ENCODE results near the gene STXBP1.

The STXBP1 gene

GRCh38 chr9:127640908-127641545 is 28.9 kb downstream of the STXBP1 start:
- no peaks in the 10 kb centered on the region for H3K79me2 ChIP-seq (ENCODE audit: control insufficient read depth, low read length)
- H3K4me3 ChIP-seq (ENCODE audit: low read length), result no peak overlapping the region
- H3K36me3 ChIP-seq (ENCODE audit: control insufficient read depth, low read length), result no peaks in the 10 kb centered on the region
- H4K20me1 ChIP-seq (ENCODE audit: control insufficient read depth, insufficient read depth, low read depth, low read length), result no peaks in the 10 kb centered on the region
- no peak overlapping the region for H3K27ac ChIP-seq (ENCODE audit: low read depth, low read length)
- no peak for TF ChIP-seq CTCF (IDR thresholded peaks at IDR 0.05; ENCODE audit: low read depth, low read length, poor library complexity, severe bottlenecking)
- no peak for TF ChIP-seq EZH2phosphoT487 (IDR thresholded peaks at IDR 0.05; ENCODE audit: borderline replicate concordance, low read length)
- no peaks in the 10 kb centered on the region for H3F3A ChIP-seq (ENCODE audit: control insufficient read depth, insufficient read depth)
- H3K4me1 ChIP-seq (ENCODE audit: control insufficient read depth, low read length), result no peaks in the 10 kb centered on the region
- H3K4me2 ChIP-seq (ENCODE audit: low read length), result no peak overlapping the region
- no peaks in the 10 kb centered on the region for H3K9me3 ChIP-seq (ENCODE audit: control insufficient read depth, insufficient read depth, low read length)
- H3K27me3 ChIP-seq (ENCODE audit: control insufficient read depth, low read length), result 0 out of 2 replicates have a peak, but pooled peaks cover 2% of the 10 kb centered on the region
- H3K9me2 ChIP-seq (replicated peaks; ENCODE audit: control insufficient read depth, low read length), result no peaks in the 10 kb centered on the region

GRCh38 chr9:127642082-127642740 is 30.1 kb downstream of the STXBP1 start:
- no peak for TF ChIP-seq CTCF (IDR thresholded peaks at IDR 0.05; ENCODE audit: low read depth, low read length, poor library complexity, severe bottlenecking)
- no peak for TF ChIP-seq EZH2phosphoT487 (IDR thresholded peaks at IDR 0.05; ENCODE audit: borderline replicate concordance, low read length)
- H3F3A ChIP-seq (ENCODE audit: control insufficient read depth, insufficient read depth), result no peaks in the 10 kb centered on the region
- no peaks in the 10 kb centered on the region for H3K9me2 ChIP-seq (replicated peaks; ENCODE audit: control insufficient read depth, low read length)
- no peaks in the 10 kb centered on the region for H3K36me3 ChIP-seq (ENCODE audit: control insufficient read depth, low read length)
- no peaks in the 10 kb centered on the region for H3K4me1 ChIP-seq (ENCODE audit: control insufficient read depth, low read length)
- H4K20me1 ChIP-seq (ENCODE audit: control insufficient read depth, insufficient read depth, low read depth, low read length), result no peaks in the 10 kb centered on the region
- H3K4me2 ChIP-seq (ENCODE audit: low read length), result no peak overlapping the region
- no peaks in the 10 kb centered on the region for H3K79me2 ChIP-seq (ENCODE audit: control insufficient read depth, low read length)
- no peak overlapping the region for H3K4me3 ChIP-seq (ENCODE audit: low read length)
- H3K9me3 ChIP-seq (ENCODE audit: control insufficient read depth, insufficient read depth, low read length), result no peaks in the 10 kb centered on the region
- H3K27ac ChIP-seq (ENCODE audit: low read depth, low read length), result no peak overlapping the region
- H3K27me3 ChIP-seq (ENCODE audit: control insufficient read depth, low read length), result 0 out of 2 replicates have a peak, but pooled peaks cover 2% of the 10 kb centered on the region

GRCh38 chr9:127644146-127644827 is 32.2 kb downstream of the STXBP1 start:
- H3F3A ChIP-seq (ENCODE audit: control insufficient read depth, insufficient read depth), result no peaks in the 10 kb centered on the region
- H3K27ac ChIP-seq (ENCODE audit: low read depth, low read length), result no peak overlapping the region
- no peak overlapping the region for H3K4me2 ChIP-seq (ENCODE audit: low read length)
- 0 out of 2 replicates have a peak, but pooled peaks cover 2% of the 10 kb centered on the region for H3K27me3 ChIP-seq (ENCODE audit: control insufficient read depth, low read length)
- no peak overlapping the region for H3K4me3 ChIP-seq (ENCODE audit: low read length)
- H3K4me1 ChIP-seq (ENCODE audit: control insufficient read depth, low read length), result no peaks in the 10 kb centered on the region
- no peaks in the 10 kb centered on the region for H3K79me2 ChIP-seq (ENCODE audit: control insufficient read depth, low read length)
- no peaks in the 10 kb centered on the region for H3K9me2 ChIP-seq (replicated peaks; ENCODE audit: control insufficient read depth, low read length)
- no peak for TF ChIP-seq EZH2phosphoT487 (IDR thresholded peaks at IDR 0.05; ENCODE audit: borderline replicate concordance, low read length)
- TF ChIP-seq CTCF (IDR thresholded peaks at IDR 0.05; ENCODE audit: low read depth, low read length, poor library complexity, severe bottlenecking), result no peak
- H4K20me1 ChIP-seq (ENCODE audit: control insufficient read depth, insufficient read depth, low read depth, low read length), result no peaks in the 10 kb centered on the region
- no peaks in the 10 kb centered on the region for H3K36me3 ChIP-seq (ENCODE audit: control insufficient read depth, low read length)
- no peaks in the 10 kb centered on the region for H3K9me3 ChIP-seq (ENCODE audit: control insufficient read depth, insufficient read depth, low read length)
